Activated naive CD4-positive, alpha-beta T cell treated with anti-CD3 and anti-CD28 coated beads, Interleukin-2, amount 10 ng/mL, durations not matched to agents 7 days and 5 days (primary cell): Measurements from ENCODE around the gene FBLN2.

Experiments used
- CTCF ChIA-PET: fragments of 350-600 bp; sonication (Branson Sonifier 250); formaldehyde crosslinking; loops from one replicate; lab custom pipeline; 2021; ENCODE audit warnings: antibody characterized with exemption; lab: Charles Lee
- DNase-seq: peaks from one replicate; pipeline ENCODE4 v3.0.0-alpha.2; 2020
- H3K27ac Mint-ChIP-seq: one replicate; pipeline ENCODE4 v1.8.0; 2021; ENCODE audit warnings: mild to moderate bottlenecking, moderate library complexity, mixed read lengths
- H3K27me3 Mint-ChIP-seq: one replicate; pipeline ENCODE4 v1.8.0; 2021; ENCODE audit warnings: mild to moderate bottlenecking, mixed read lengths
- H3K36me3 Mint-ChIP-seq: one replicate; pipeline ENCODE4 v1.8.0; 2021; ENCODE audit warnings: mixed read lengths
- H3K4me1 Mint-ChIP-seq: one replicate; pipeline ENCODE4 v1.8.0; 2021; ENCODE audit warnings: mixed read lengths
- H3K4me3 Mint-ChIP-seq: one replicate; pipeline ENCODE4 v1.8.0; 2021; ENCODE audit warnings: mild to moderate bottlenecking, moderate library complexity, mixed read lengths
- H3K9me3 Mint-ChIP-seq: one replicate; pipeline ENCODE4 v1.8.0; 2021; ENCODE audit warnings: mixed read lengths

Gene FBLN2

DNA sequence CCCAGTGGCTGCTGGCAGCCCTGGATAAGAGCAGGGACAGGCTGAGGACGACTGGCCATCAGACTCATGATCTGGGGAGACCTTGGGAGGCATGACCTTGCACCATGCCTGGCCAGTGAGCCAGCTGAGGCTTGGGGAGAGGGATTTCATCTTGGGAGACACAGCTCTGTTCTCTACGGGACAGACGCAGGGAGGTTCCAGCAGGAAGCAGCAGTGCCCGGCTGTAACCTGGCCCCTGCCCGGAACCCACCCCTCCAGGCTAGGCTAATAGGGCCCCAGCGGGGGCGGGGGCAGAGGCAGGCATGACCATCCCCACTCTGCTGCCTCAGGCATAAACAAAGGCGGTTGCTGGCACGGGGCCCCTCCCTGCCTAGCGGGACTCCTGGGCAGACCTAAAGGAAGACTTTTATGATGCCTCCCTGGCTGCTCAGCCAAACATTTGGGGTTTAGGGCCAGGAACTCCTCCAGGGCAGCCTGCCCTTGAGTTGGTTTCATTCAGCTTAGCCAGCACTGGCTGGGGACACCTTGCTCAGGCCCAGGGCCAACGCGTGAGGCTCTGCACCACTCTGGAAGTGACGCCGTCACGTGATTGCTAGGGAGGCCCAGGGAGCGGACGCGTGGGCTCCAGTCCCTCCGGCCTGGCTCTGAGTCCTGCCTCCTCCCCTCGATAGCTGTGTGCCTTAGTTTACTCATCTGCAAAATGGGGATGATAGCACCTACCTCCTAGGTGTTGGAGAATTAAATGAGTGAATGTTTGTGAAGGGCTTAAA, 41.2 kb upstream of the FBLN2 start:
- H3K36me3 Mint-ChIP-seq, result no peaks in the 10 kb centered on the region
- H3K27me3 Mint-ChIP-seq, result peaks cover 3% of the 10 kb centered on the region
- no peak overlapping the region for H3K4me3 Mint-ChIP-seq
- H3K27ac Mint-ChIP-seq, result no peak overlapping the region
- H3K9me3 Mint-ChIP-seq, result no peaks in the 10 kb centered on the region
- CTCF ChIA-PET, result interaction anchor here (1.3 to 1.4 kb wide), 2 partner anchors 12 to 140 kb away, joined by 3 to 5 read pairs; no protein-coding TSS in a partner anchor
- H3K4me1 Mint-ChIP-seq, result no peaks in the 10 kb centered on the region
- DNase-seq, result no peak

GRCh38 chr3:13508496-13508895, 40.4 kb upstream of the FBLN2 start:
- Mint-ChIP-seq H3K4me3 (no peak overlapping the region), H3K4me1 (no peaks in the 10 kb centered on the region), H3K27me3 (peaks cover 3% of the 10 kb centered on the region), H3K36me3 (no peaks in the 10 kb centered on the region), H3K9me3 (no peaks in the 10 kb centered on the region), H3K27ac (no peak overlapping the region)
- no peak for DNase-seq
- CTCF ChIA-PET, result interaction anchor here (0.9 to 1.4 kb wide), 2 partner anchors 12 to 140 kb away, joined by 3 to 4 read pairs; no protein-coding TSS in a partner anchor

GRCh38 chr3:13509059-13509815, 39.7 kb upstream of the FBLN2 start:
- DNase-seq, result no peak
- H3K27me3 Mint-ChIP-seq, result peaks cover 3% of the 10 kb centered on the region
- H3K9me3 Mint-ChIP-seq, result no peaks in the 10 kb centered on the region
- CTCF ChIA-PET, result interaction anchor here (0.9 to 1.4 kb wide), 2 partner anchors 13 to 139 kb away, joined by 3 to 4 read pairs; no protein-coding TSS in a partner anchor
- no peaks in the 10 kb centered on the region for H3K36me3 Mint-ChIP-seq
- H3K4me3 Mint-ChIP-seq, result no peak overlapping the region
- no peaks in the 10 kb centered on the region for H3K4me1 Mint-ChIP-seq
- H3K27ac Mint-ChIP-seq, result no peak overlapping the region

DNA sequence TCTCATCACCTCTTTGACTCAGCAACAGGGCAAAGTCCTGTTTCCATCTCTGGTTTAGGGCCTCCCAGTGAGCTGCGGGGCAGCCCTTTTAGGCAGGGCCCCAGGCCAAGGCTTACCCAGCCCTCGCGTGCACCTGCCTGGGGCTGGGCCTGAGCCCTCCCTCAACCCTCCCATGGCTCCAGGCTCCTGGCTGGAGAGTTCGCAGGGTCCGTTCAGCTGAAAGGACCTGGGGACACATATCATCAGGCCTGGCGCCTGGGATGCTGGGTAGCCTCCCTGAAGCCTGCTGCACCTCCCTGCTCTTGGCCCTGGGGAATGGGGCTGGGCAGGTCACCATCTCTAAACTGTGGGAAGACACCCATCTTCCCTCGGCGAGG, 39.1 kb upstream of the FBLN2 start:
- Mint-ChIP-seq H3K27me3 (peaks cover 3% of the 10 kb centered on the region), H3K4me3 (no peak overlapping the region), H3K27ac (no peak overlapping the region), H3K9me3 (no peaks in the 10 kb centered on the region), H3K36me3 (no peaks in the 10 kb centered on the region), H3K4me1 (no peaks in the 10 kb centered on the region)
- DNase-seq, result no peak
- CTCF ChIA-PET, result no interaction called here

DNA sequence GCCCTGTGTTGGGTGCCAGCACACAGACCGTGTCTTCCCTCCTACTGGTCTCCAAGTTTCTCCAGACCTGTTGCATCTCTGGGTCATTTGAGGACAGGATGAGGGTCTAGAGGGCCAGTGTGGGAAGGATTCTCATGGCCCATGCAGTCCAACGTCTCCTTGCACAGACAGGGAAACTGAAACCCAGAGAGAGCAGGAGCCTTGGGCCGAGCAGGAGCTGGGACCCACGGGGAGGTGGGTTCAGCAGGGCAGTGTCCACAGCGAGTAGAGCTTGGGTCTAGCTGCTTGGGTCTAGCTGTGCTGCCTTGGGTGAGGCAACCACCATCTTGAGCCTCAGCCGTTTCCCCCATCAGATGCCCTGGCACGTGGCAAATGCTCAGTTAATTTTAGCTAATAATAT, 36.5 kb upstream of the FBLN2 start:
- no peaks in the 10 kb centered on the region for H3K4me1 Mint-ChIP-seq
- CTCF ChIA-PET, result interaction anchor here (1.7 kb wide), 1 partner anchor 16 kb away, joined by 5 read pairs; no protein-coding TSS in a partner anchor
- peaks cover 3% of the 10 kb centered on the region for H3K27me3 Mint-ChIP-seq
- DNase-seq, result no peak
- no peak overlapping the region for H3K4me3 Mint-ChIP-seq
- H3K9me3 Mint-ChIP-seq, result no peaks in the 10 kb centered on the region
- H3K36me3 Mint-ChIP-seq, result no peaks in the 10 kb centered on the region
- H3K27ac Mint-ChIP-seq, result no peak overlapping the region

GRCh38 chr3:13513051-13513912, 35.6 kb upstream of the FBLN2 start:
- no peak overlapping the region for H3K27ac Mint-ChIP-seq

DNA sequence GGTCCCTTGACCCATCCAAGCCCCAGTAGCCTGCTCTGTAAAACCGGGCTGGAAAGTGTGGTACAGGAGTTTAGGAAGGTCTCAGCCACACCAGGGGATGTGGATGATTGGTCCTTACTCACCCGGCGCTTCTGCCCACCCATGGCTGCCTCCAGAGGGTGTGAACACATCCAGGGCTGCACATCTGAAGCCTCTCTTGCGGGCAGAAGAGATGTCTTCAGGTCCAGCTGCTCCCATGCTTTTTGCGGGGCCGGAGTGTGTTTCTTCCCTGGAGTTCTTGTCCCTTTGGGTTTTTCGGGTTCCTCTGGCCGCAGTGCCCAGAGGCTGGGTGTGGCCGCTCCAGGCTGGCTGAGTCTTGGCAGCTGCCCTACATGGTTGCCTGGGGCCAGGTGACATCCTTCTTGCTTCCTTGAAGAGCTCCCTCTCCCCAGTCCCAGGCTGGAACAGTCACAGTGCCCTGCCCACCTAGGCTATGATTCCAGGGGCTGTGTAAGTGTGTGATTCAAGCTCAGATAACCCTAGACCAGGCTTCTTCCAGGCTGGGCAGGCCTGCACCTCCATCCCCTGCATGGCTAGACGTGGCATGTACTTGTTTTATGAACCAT, 34.9 kb upstream of the FBLN2 start:
- H3K9me3 Mint-ChIP-seq, result no peaks in the 10 kb centered on the region
- H3K36me3 Mint-ChIP-seq, result no peaks in the 10 kb centered on the region
- no peak overlapping the region for H3K4me3 Mint-ChIP-seq
- no peak overlapping the region for H3K27ac Mint-ChIP-seq
- H3K4me1 Mint-ChIP-seq, result no peaks in the 10 kb centered on the region
- CTCF ChIA-PET, result interaction anchor here (1.2 to 2.5 kb wide), 3 partner anchors 18 to 143 kb away, joined by 3 to 6 read pairs (median 5); no protein-coding TSS in a partner anchor
- H3K27me3 Mint-ChIP-seq, result no peaks in the 10 kb centered on the region
- no peak for DNase-seq

More at GRCh38 chr3:13513051-13513912, 35.6 kb upstream of the FBLN2 start:
- Mint-ChIP-seq H3K36me3 (no peaks in the 10 kb centered on the region), H3K4me1 (no peaks in the 10 kb centered on the region), H3K9me3 (no peaks in the 10 kb centered on the region), H3K27me3 (peaks cover 3% of the 10 kb centered on the region), H3K4me3 (no peak overlapping the region)
- CTCF ChIA-PET, result interaction anchor here (1.2 to 2.5 kb wide), 3 partner anchors 17 to 144 kb away, joined by 3 to 6 read pairs (median 5); no protein-coding TSS in a partner anchor
- DNase-seq, result no peak

DNA sequence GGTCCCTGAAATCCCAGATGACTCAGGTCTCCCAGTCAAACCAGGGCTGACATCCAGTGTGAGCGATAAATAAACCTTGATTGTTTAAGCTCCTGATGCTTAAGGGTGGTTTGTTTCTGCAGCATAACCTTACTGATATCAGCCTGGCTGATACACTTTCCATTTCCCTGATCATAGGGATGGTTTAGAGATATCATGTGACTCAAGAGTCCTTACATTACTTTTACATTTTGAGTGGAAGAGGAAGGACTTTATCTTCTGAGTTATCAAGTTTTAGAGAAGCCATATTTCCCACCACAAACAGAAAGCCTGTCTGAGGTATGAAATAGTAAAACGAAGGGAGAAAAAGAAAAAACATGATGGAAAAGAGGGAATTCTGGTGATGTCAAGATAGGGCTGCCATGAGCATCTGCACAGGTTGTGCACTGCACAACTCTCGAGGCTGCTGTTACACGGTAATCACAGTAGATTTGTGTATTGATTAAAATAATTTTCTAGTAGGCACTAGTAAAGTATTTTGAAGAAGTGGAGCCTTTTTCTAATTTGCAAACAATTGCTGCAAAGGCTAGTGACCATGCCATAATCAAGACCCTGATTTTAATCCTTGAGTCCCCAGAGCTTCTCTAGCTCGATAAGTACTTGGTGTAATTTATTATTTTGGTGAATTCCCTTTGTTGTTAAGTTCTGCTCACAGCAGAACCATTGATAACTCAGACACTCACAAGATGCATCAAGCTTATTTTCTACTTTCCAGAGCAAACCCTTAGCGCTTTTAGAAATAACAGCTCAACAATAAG, 34.1 kb upstream of the FBLN2 start:
- DNase-seq, result no peak
- no peaks in the 10 kb centered on the region for H3K4me1 Mint-ChIP-seq
- H3K4me3 Mint-ChIP-seq, result no peak overlapping the region
- H3K36me3 Mint-ChIP-seq, result no peaks in the 10 kb centered on the region
- no peak overlapping the region for H3K27ac Mint-ChIP-seq
- H3K9me3 Mint-ChIP-seq, result no peaks in the 10 kb centered on the region
- H3K27me3 Mint-ChIP-seq, result no peaks in the 10 kb centered on the region
- CTCF ChIA-PET, result interaction anchor here (1.2 to 2.5 kb wide), 2 partner anchors 133 to 143 kb away, joined by 3 to 6 read pairs; no protein-coding TSS in a partner anchor

- CTCF ChIA-PET, result interaction anchor here (2.5 kb wide), 1 partner anchor 132 kb away, joined by 6 read pairs; no protein-coding TSS in a partner anchor
- H3K36me3 Mint-ChIP-seq, result no peaks in the 10 kb centered on the region
- no peak overlapping the region for H3K27ac Mint-ChIP-seq
- H3K4me3 Mint-ChIP-seq, result no peak overlapping the region
- H3K4me1 Mint-ChIP-seq, result no peaks in the 10 kb centered on the region
- no peak for DNase-seq
- no peaks in the 10 kb centered on the region for H3K27me3 Mint-ChIP-seq
- no peaks in the 10 kb centered on the region for H3K9me3 Mint-ChIP-seq
These were observed 32.9 kb upstream of the FBLN2 start for GRCh38 chr3:13515786-13516759.

- Mint-ChIP-seq H3K27ac (no peak overlapping the region), H3K4me1 (no peaks in the 10 kb centered on the region), H3K9me3 (no peaks in the 10 kb centered on the region), H3K36me3 (no peaks in the 10 kb centered on the region), H3K27me3 (no peaks in the 10 kb centered on the region), H3K4me3 (no peak overlapping the region)
- no peak for DNase-seq
- CTCF ChIA-PET, result no interaction called here
These were observed 32.2 kb upstream of the FBLN2 start for GRCh38 chr3:13516760-13517135.

GRCh38 chr3:13517253-13517977, 31.5 kb upstream of the FBLN2 start:
- CTCF ChIA-PET, result no interaction called here

More at GRCh38 chr3:13517253-13517977, 31.5 kb upstream of the FBLN2 start:
- no peak overlapping the region for H3K27ac Mint-ChIP-seq
- no peaks in the 10 kb centered on the region for H3K4me1 Mint-ChIP-seq
- H3K4me3 Mint-ChIP-seq, result no peak overlapping the region
- no peaks in the 10 kb centered on the region for H3K27me3 Mint-ChIP-seq
- no peak for DNase-seq
- no peaks in the 10 kb centered on the region for H3K9me3 Mint-ChIP-seq
- H3K36me3 Mint-ChIP-seq, result no peaks in the 10 kb centered on the region
